Glomerular visceral epithelial cell (primary cell): Measurements from ENCODE around the gene GTPBP6.
"Not testable (repeated sequence)": the region's sequence is repeated elsewhere in the genome, so short reads cannot be mapped to it uniquely, and the experiment has no call there.

Experiments
- DNase-seq: peaks from one replicate; pipeline ENCODE4 v3.0.0-alpha.2; 2016; ENCODE audit errors: extremely low spot score

Gene GTPBP6

DNA sequence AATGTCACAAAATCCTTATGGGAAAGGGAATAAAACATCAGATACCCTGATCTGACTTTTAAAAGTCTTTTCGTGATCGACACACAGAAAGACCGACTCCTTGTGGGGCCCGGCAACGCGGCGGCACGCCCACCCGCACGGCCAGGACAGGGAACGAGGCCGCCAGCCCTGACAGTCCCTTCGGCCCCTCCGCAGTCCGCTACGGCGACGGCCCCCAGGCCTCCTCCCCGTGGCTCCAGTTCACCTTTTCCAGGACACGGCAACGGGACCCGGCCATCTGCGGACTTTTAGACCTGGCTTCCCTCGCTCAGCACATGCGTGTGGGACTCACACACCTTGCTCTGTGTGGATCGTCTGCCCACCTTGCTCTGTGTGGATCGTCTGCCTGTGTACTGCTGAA is 33.6 kb upstream of the GTPBP6 start:
- DNase-seq: no peak

DNA sequence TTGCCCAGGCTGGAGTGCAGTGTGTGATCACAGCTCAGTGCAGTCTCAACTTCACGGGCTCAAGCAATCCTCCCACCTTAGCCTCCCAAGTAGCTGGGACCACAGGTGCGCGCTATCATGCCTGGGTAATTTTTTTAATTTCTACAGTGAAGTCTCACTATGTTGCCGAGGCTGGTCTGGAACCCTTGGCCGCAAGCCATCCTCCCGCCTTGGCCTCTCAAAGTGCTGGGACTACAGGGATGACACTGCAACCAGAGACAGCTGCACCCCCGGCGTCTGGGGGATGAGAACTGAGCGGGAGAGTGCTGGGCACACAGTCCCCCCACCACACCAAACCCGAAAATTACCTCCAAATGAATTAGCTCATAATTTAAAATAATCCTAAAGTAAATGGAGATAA is 33.1 kb upstream of the GTPBP6 start:
- DNase-seq: no peak

DNA sequence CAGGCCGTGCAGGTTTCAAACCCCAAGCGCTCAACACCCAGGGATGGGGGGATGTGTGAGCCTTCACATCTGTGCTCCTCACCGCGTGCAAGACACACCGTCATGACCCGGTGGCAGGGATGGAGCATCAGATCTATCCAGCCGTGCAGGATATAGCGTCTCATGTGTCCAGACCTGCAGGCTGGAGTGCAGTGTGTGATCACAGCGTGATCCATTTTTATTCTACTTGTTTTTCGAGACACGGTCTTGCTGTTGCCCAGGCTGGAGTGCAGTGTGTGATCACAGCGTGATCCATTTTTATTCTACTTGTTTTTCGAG is 32.7 kb upstream of the GTPBP6 start:
- not testable (repeated sequence) for DNase-seq

DNA sequence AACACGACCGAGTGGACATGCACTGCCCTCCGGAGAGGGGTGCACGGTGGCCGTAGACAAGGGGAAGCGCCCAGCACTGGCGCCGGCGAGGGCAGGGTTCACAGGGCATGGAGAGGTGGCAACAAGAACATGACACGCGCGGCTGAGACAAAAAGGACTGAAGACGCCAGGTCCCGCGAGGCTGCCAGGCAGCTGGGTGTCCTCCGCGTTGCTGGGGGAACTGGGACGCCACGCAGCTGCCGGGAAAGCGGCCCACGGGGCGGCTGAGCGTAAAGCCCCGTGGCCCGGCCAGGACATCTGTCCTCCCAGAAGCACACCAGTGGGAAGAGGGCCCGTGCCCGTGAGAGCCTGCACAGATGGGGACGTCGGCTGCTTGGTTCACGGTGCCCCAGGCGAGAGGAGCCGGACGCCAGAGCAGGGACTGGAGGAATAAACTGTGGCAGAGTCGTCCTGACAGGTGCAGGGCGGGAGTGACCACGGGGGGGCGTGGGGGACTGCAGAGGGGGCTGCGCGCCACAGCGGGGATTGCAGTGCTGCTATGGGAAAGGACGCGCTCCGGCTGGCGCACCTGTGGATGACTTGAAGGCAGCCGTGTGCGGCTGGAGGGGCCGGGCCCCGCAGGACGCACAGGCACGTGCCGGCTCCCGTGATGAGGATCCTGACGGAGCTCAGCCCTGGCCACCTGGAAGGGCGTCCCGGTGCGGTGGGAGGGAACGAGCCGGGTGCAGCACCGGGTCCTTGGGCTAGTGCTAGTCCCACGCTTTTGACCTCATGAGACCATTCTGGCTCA is 32.1 kb upstream of the GTPBP6 start:
- no peak for DNase-seq

DNA sequence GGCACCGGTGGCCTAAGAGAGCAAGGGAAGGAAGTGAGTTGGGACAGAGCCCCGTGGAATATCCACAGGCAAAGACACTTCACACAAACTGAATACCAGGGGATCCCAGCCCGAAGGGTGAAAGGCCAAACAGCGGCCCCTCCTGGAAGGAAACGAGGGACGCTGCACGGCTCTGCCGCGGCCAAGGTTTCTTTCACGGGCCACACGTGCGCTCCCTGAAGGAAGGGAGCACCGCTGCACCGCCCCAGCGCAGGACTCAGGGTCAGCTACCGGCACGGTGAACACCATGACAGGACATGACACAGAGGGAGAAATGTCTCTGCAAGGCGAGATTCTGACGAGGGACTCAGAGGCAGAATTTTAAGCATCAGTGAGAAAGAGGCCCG is 31.5 kb upstream of the GTPBP6 start:
- DNase-seq: no peak

DNA sequence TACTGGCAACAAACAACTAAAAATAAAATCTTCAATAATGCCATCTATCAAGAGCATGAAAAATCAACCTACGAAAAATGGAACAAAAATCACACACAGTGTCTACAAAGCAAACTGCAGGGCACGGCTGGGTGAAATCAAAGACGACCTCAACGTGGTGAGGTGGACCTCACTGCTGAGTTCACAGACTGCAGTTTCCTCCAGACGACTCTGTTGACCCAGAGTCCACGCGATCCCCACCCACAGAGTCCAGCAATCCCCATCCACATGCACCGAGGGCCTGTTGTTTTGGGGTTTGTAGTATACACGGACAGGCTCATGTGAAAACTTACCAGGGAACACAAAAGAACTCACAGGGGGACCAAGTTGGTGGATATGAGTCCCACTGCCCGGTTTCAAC is 31.1 kb upstream of the GTPBP6 start:
- DNase-seq: no peak

DNA sequence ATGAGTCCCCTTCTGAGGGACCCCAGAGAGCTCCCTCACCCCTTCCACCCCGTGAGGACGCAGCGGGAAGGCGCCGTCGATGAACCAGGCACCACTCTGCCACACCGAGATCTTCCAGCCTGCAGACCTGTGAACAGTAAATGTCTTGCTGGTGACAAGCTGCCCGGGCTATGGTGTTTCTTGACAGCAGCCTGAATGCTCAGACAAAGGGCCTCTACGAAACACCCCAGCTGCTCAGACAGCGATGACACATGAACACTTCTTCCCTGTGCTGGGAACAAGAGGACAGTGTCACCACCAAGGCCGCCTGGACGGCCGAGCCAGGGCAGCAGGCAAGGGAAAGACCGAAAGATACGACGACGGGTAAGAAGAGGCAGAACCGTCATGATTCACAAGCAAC is 30.6 kb upstream of the GTPBP6 start:
- no peak for DNase-seq

DNA sequence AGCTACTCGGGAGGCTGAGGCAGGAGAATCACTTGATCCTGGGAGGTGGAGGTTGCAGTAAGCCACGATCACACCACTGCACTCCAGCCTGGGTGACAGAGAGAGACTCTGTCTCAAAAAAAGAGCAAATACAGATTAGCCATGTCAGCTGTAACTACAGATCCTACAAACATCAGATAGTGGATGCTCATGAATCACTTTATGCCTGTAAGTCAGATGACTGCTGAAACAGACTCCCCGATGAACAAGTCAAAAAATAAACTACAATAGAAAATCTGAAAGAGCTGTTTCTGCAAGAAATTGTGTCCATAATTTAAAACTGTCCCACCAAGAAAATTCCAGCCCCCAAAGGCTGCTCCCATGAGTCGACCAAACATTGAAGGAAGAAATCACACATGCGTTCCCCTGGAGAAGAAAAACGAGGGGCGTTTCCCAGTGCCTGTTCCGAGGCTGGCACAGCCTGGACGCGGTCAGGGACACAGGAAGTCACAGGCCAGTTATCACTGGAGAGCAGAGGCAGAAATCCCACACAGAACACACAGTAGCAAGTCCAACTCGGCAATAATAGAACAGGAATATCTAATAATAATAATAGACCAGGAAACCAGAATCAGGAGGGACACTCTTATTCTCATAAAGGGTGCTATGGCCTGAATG is 30.0 kb upstream of the GTPBP6 start:
- DNase-seq: no peak

DNA sequence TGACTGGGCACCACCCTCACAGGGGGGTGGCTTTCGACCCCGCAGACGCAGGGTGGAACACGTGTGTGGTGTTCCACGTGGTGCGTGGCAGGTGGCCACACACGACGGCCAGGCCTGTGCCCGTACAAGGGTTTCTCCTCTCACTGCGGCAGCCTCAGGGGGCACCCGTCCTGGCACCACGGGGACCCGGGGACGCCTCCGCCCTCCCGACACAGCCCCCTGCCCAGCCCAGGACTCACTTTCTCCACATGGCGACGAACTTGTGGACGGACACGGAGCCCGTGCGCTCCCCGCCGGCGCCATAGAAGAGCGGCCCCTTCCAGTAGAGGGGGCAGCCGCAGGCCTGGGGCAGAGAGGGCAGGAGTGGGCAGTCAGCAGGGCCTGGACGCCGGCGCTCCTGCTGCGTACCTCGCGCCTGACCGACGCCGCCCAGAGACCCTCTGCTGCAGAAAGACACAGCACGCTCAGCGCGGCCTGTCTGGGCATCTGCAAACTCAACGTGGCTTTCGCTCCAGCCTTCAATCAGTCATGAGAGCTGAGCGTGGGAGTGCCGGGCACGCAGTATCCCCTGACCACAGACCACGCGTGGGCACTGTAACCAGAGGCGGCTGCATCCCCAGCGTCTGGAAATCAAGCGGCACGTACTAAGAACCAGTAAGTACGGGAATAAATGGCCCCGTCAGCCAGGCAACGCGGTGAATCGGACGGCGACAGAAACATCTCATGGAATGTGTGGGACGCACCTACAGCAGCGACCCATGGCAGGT is 28.9 kb upstream of the GTPBP6 start:
- DNase-seq: no peak

DNA sequence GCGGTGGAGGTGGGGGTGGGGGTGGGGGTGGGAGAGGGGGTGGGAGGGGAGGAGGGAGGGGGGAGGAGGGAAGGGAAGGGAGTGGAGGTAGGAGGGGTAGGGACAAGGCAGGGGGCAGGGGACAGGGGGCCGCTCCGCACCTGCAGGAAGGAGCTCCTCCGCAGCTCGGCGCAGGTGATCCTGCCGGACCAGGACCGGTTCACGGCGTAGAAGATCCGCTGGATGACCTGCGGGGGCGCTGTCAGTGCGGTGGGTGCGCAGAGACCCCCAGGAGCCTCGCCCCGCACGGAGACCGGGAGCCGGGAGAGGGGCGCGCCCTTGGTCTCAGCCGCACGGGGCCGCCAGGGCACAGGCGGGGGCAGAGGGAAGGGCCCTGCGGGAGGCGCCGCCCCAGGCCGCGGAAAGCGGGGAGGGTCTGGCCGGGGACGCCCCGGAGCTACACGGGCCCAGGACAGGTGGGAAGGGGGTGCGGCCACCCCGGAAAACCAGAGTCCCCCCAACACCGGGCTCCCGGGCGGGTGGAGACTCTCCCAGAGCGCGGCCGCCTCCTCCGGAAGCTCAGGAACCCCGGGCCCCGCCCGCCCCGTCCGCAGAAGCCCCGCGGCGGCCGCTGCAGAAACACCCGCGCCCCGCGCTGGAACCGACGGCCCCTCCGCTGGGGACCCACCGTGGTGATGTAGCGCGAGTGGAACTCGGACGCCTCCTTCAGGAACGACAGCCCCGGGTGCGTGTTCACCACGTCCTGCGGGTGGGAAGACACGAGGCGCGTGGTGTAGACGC is 27.6 kb upstream of the GTPBP6 start:
- DNase-seq: no peak

DNA sequence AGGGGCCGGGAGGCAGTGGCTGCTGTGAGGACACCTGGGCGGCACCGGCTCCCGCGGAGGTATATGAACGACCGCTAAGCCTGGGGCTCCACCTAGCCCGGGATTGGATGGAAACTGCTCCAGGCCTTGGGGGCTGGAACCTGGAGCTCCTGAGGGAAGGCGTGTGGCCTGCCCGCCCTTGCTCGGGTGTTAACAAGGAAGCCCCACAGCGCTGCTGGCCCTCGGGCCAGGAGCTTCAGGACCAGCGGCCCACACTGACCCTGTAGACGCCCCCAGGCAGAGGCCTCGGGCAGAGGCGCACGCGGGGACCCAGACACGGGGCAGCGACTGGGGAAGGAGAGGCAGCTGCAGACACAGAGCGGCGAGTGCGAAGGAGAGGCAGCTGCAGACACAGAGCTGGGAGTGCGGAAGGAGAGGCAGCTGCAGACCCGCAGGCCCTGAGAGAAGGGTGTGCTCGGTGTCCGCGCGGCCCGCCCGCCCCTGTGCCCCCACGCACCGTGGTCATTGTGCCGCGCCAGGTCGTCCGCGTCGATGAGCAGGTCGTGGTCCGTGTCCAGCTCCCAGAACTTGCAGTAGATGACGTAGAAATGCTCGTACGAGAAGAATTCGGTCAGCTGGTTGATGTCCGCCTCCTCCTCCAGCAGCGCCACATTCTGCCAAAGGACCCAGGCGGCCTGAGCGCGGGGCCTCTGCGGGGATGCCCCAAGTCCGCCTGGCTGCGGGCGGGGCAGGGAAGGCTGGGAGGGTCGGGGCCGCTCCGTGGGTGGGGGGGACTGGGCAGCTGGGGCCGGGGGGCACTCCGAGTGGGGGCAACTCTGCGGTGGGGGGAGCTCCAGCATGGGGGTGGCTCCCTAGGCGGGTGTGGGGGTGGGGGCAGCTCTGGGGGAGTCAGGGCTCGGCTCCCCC is 26.7 kb upstream of the GTPBP6 start:
- DNase-seq: no peak

DNA sequence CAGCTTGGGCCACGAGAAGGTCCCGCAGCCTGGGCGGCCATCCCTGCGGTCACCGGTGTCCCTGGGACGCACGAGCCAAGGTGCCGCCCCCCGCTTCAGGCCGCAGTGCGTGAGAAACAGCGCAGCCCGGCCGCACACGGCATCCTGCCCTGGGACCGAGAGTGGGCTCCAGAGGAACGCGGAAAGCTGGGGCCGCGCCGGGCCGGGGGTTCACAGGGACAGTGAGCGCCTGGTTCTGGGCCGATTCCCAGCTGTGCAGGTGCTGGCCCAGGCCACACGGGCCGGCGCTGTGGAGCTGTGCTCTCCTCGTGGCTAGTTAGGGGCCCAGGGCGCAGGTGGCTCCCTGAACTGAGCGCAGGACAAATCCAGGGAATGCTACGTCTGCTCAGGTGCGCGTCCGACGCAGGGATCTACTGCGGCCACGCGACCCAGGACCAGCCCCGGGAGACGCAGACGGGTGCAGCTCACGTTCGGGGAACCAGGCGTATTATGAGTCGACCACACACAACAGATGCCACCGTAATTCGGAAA is 25.8 kb upstream of the GTPBP6 start:
- no peak for DNase-seq

DNA sequence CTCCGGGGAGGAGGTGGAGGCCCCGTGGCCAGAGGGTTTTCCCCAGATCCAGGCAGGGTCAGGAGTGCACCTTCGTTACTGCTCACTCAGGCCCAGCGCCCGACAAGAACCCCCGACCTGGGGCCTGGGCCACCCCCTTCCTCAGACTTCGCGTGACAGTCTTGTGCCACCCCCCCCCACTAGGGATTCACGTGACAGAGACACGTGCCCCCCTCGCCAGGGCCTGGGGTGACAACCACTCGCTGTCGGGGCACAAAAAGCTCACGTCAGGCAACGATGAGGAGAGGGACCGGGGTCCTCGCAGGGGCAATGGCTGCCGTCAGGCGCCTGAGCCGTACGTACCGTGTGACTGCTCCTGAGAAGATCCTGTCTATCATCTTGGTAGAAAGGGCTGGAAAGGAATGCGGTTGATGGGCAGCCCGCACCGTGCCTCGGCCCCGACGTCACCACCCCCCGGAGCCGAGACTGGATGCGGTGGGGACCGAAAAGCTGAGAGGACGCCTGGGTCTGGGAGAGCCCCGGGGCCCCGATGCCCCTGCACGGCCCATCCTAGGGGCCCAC is 23.0 kb upstream of the GTPBP6 start:
- no peak for DNase-seq

DNA sequence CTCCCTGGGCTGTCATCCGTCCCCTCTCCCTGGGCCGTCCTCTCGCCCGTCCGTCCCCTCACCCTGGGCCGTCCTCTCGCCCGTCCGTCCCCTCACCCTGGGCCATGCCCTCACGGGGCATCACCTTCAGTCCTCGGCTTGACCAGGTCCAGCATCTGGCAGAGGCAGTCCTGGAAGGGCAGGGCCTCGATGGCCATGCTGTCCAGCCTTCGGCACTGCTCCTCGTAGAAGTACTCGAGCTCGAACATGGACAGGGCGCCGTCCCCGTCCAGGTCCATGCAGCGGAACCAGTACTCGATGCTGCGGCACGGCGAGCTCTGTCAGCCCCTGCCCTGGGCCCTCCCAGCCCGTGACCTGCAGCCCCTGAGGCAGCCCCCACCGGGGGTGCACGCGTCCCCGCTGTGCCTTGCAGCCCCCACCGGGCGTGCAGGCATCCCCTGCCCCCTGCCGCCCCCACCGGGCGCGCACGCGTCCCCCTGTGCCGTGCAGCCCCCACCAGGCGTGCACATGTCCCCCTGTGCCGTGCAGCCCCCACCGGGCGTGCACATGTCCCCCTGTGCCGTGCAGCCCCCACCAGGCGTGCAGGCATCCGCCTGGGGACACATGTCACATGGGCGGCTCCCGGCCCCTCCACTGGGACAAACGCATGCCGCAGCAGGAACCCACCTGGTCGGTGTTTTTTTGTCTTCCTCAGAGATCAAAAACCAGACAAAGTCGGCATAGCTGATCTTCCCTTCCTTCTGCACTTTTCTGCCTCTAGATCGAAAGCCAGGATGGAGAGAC is 22.2 kb upstream of the GTPBP6 start:
- DNase-seq: no peak

DNA sequence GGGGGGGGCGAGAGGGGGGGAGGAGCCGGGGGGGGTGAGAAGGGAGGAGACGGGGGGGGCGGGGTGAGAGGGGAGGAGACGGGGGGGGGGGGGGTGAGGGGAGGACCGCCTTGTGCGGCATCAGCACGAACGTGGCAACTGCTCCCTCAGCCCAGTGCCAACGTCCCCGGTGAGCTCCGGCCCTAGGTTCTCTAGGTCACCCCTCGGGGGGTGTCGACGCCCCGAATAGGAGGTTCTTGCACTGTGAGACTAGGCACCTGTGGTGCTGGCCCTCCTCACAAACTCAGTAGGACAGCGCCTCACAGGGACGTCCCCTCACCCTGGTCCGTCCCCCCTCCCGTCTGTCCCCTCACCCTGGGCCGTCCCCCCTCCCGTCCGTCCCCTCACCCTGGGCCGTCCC is 21.5 kb upstream of the GTPBP6 start:
- DNase-seq: no peak

DNA sequence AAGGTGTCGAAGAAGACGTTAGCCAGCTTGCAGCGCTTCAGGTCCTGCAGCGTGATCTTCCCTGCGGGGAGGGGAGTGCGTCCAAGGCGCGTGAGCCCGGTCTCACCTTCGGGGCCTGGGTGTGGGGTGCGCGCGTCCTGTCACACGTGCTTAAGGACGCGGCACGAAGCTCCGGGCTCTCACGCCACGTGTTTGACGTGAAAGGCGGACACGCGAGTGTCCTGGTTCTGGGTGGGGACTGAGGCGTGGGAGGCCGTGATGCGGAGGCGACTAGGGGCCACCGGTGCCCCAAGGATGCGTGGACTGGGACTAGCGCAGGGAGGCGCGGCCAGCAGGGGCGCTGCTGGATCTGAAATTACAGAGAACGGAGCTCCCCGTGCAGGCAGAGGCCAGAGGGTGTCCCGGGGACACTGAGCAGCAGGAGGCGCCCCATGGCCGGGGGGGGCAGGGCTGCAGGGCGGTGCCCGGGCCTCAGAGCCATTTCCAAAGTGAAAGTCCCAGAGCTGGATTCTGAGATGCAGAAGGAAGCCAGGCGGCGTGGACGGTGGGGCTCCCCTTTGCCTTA is 20.3 kb upstream of the GTPBP6 start:
- DNase-seq: no peak

DNA sequence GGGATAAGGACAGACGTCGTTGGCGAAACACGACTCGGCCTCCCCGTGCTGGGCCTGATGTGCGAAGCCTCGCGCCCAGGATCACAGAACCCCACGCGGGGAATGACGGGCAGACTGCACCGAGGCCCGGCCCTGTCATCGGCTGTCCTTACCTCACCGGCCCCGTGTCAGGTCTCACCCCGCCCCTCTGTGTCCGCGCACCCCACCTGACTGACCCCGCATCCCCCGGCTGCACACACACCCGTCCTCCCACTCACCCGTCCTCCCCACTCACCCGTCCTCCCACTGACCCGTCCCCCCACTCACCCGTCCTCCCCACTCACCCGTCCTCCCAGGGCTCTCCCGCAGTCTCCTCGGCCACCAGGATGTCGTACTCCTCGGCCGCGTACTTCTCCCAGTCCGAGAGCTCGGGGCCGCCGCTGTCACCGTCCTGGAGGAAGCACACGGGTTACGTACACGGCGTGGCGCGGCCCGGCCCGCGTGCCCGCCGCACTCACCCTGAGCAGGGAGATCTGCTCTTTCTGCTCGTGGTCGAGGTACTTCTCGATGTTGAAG is 19.8 kb upstream of the GTPBP6 start:
- no peak for DNase-seq

DNA sequence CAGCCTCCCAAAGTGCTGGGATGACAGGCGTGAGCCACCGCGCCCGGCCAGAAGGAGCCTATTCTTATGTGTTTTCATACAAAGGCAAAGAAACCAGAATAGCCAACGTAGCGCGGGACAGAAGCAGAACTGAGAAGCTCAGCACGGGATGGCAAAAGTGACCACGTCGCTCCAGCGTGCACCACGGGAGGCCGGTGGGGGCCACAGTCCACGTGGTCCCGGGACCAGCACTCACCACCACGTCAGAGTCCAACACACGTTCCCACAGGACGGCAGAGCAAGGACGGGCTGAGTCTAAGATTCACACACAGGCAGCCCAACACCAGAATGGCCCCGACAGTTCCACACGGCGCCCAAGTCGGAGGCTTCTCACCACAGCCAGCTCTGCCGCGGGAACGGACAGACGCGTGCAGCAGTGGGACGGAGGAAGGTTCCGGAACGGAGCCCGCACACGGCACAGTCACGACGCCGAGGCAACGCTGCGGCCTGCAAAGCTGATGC is 18.8 kb upstream of the GTPBP6 start:
- no peak for DNase-seq

DNA sequence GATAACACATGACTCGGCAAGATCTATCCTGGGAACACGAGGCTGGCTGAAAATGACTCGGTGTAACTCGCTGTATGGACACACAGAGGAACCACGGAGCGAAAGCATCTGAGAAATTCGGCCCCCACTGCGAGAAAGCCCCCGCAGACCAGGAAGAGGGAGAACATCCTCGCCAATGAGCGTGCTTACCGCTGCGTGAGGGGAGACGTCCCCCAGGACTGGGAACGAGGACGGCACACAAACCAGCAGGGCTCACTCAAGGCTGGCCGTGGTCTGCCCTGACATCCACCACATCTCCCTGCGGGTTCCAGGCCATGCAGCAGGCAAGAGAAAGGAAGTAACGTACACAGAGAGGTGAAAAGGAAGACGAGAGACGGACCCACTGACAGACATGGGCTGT is 17.6 kb upstream of the GTPBP6 start:
- DNase-seq: no peak
